Measurements from ENCODE around the gene VRK2.
"Not testable (repeated sequence)": the region's sequence is repeated elsewhere in the genome, so short reads cannot be mapped to it uniquely, and the experiment has no call there.

Gene VRK2

DNA sequence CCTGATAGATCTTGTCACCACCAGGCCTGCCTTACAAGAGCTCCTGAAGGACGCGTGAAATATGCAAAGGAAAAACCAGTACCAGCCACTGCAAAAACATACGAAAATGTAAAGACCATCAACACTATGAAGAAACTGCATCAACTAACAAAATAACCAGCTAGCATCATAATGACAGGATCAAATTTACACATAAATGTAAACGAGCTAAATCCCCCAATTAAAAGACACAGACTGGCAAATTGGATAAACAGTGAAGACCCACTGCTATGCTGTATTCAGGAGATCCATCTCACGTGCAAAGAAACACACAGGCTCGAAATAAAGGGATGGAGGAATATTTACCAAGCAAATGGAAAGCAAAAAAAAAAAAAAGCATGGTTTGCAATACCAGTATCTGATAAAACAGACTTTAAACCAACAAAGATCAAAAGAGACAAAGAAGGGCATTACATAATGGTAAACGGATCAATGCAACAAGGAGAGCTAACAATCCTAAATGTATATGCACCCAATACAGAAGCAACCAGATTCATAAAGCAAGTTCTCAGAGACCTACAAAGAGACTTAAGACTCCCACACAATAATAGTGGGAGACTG, 123.8 kb downstream of the VRK2 start:
- not testable (repeated sequence) for DNase-seq

DNA sequence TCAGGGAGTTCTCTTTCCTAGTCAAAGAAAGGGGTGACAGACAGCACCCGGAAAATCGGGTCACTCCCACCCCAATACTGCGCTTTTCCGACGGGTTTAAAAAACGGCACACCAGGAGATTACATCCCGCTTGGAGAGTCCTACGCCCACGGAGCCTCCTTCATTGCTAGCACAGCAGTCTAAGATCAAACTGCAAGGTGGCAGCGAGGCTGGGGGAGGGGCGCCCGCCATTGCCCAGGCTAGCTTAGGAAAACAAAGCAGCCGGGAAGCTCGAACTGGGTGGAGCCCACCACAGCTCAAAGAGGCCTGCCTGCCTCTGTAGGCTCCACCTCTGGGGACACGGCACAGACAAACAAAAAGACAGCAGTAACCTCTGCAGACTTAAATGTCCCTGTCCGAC, 125.2 kb downstream of the VRK2 start:
- not testable (repeated sequence) for DNase-seq

DNA sequence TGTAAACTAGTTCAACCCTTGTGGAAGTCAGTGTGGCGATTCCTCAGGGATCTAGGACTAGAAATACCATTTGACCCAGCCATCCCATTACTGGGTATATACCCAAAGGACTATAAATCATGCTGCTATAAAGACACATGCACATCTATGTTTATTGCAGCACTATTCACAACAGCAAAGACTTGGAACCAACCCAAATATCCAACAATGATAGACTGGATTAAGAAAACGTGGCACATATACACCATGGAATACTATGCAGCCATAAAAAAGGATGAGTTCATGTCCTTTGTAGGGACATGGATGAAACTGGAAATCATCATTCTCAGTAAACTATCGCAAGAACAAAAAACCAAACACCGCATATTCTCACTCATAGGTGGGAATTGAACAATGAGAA, 130.6 kb downstream of the VRK2 start:
- not testable (repeated sequence) for DNase-seq

GRCh38 chr2:58180175-58180574, 133.6 kb downstream of the VRK2 start:
- DNase-seq, result not testable (repeated sequence)

GRCh38 chr2:58180635-58181034, 134.0 kb downstream of the VRK2 start:
- DNase-seq, result no peak

DNA sequence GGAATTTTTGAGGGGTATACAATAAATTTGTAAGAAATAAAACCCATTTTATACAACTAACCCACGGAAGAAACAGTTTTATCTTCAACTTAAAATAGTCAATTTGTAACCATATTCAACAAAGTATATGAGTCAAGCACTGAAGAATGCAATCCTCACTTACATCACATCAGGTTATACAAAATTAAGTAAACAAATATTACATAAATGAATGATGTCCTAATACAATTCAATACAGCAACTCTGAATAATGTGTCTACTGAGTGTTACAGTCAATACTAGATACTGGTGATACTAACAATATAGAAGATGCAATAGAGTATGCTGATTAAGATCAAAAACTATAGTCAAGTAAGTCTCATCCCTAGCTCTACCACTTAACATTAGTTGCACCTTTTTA, 135.9 kb downstream of the VRK2 start:
- DNase-seq, result peak in 1 of 2 donors; percentile 2

GRCh38 chr2:58186501-58186900, 139.9 kb downstream of the VRK2 start:
- no peak for DNase-seq

DNA sequence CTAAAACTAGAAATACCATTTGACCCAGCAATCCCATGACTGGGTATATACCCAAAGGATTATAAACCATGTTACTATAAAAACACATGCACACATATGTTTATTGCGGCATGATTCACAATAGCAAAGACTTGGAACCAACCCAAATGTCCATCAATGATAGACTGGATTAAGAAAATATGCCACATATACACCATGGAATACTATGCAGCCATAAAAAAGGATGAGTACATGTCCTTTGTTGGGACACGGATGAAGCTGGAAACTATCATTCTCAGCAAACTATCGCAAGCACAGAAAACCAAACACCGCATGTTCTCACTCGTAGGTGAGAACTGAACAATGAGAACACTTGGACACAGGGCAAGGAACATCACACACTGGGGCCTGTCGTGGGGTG, 140.4 kb downstream of the VRK2 start:
- not testable (repeated sequence) for DNase-seq

DNA sequence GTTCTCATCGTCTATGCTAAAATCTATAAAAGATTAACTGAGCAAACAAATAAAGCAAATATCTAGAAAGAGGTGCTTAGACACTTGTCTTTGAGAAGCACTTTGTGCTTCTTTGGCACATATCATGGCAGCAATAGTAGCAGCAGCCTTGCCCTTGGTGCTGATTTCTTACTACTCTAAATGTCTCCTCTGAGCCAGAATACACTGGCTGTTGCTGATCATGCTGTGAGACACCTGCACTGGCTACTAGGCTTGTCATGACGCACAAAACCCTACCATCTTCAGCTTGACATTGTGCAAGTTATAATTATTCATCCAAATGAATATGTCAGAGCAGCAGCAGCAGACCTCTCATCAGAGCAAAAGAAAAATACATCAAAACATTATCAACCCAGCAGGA, 147.9 kb downstream of the VRK2 start:
- DNase-seq, result no peak

- DNase-seq, result no peak
Measured at GRCh38 chr2:58195662-58196061, 149.1 kb downstream of the VRK2 start.

DNA sequence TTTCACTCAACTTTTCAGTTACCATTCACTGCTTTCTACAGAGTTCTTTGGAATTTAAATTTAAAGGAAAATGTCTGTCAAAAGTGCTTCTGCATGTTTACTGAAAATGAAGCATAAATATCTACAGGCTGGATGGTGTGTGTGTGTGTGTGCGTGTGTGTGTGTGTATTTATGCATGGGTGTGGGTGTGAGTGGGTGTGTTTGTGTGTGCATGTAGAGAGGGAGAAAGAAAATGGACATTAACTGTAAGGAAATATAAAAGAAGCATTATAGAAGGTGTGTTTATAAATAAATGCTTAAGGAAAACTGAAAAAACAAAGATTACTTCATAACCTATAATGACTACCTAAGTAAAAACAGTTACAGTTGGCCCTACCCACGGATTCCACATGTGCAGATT, 151.3 kb downstream of the VRK2 start:
- no peak for DNase-seq

- no peak for DNase-seq
Measured at GRCh38 chr2:58202404-58202803, 155.8 kb downstream of the VRK2 start.

- DNase-seq, result no peak
Measured at GRCh38 chr2:58203018-58203417, 156.4 kb downstream of the VRK2 start.

- DNase-seq, result no peak
Measured at GRCh38 chr2:58204195-58204959, 157.8 kb downstream of the VRK2 start.

DNA sequence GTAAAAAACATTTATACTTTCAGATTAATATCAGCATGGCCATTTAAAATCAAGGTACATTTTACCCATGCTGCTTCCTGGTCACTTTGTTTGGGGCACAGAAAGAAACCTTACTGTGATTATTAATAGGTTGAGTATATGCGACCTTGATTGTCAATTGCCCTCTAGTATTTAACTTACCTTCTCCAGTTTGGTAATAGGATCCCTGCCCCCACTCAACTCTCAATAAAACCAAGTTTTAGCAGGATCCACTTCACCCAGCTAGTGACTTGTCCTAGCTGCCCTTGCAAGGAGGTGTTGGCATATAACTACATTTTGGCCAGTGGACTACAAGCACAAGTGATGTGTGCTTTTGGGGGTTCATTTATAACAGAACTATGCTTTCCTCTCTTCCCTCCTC, 160.2 kb downstream of the VRK2 start:
- no peak for DNase-seq

DNA sequence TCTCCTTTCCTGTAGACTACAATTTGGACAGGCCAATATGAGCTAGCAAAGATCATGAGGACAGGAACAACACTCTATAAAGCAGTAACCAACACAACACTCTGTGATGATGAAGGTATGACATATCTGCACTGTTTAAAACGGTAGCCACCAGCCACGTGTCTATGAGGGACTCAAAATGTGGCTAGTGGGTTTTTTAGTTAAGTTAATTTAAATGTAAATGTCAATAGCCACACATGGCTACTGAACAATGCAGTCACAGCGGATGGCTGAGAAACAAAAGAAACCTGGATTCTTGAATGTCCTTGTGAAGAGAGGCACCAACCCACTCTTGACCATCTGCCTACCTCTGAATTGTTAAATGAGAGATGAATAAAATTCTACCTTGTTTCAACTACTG, 160.6 kb downstream of the VRK2 start:
- DNase-seq, result no peak

Data from inflammatory macrophage treated with lipopolysaccharide for 1 hour (primary cell).